Measurements from ENCODE around the gene IFT25. TPM values are rescaled to one million over a fixed set of nuclear protein-coding genes. Genes with fewer than 3 reads are reported as not detected.
A peak's percentile ranks its signal among the peaks of the same experiment; 100 is the strongest.

The IFT25 gene
- total and polyA plus RNA-seq, 2 donors (not counting 1 experiment from before 2014, with no cell fraction given): 27.6 to 37.6 TPM

- H3K27me3 ChIP-seq (ENCODE audit: control insufficient read depth, insufficient read depth, low read length): no peaks in the 10 kb centered on the region
- no peaks in the 10 kb centered on the region for H3K9me3 ChIP-seq (ENCODE audit: control insufficient read depth, insufficient read depth, low read depth, low read length)
- H3K4me2 ChIP-seq (ENCODE audit: extremely low read depth, insufficient read depth, low read length): no peak overlapping the region
- DNase-seq (ENCODE audit: low read depth in 2 of 2): peak in 1 of 2 donors; percentile 37
- no peak overlapping the region for H3K4me3 ChIP-seq (replicated peaks in 1 of 4; ENCODE audit: control extremely low read depth in 1 of 4, insufficient read depth in 1 of 4, low read depth in 3 of 4, low read length in 4 of 4)
- H3K27ac ChIP-seq (ENCODE audit: insufficient read depth, low read length): no peak overlapping the region
- TF ChIP-seq, protein P1, sequence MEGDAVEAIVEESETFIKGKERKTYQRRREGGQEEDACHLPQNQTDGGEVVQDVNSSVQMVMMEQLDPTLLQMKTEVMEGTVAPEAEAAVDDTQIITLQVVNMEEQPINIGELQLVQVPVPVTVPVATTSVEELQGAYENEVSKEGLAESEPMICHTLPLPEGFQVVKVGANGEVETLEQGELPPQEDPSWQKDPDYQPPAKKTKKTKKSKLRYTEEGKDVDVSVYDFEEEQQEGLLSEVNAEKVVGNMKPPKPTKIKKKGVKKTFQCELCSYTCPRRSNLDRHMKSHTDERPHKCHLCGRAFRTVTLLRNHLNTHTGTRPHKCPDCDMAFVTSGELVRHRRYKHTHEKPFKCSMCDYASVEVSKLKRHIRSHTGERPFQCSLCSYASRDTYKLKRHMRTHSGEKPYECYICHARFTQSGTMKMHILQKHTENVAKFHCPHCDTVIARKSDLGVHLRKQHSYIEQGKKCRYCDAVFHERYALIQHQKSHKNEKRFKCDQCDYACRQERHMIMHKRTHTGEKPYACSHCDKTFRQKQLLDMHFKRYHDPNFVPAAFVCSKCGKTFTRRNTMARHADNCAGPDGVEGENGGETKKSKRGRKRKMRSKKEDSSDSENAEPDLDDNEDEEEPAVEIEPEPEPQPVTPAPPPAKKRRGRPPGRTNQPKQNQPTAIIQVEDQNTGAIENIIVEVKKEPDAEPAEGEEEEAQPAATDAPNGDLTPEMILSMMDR (conservative IDR thresholded peaks at IDR 0.05 in 1 of 2, IDR thresholded peaks at IDR 0.05 in 1 of 2; ENCODE audit: low read depth in 1 of 2, low read length in 2 of 2): no peak
- TF ChIP-seq EZH2 (IDR thresholded peaks at IDR 0.05; ENCODE audit: low read length, missing control alignments): no peak
- H3K4me1 ChIP-seq (ENCODE audit: control insufficient read depth, extremely low read depth, insufficient read depth, low read length): no peaks in the 10 kb centered on the region
- H2AFZ ChIP-seq (ENCODE audit: low read length): no peak overlapping the region
- no peaks in the 10 kb centered on the region for H3K79me2 ChIP-seq (ENCODE audit: control insufficient read depth, insufficient read depth, low read length)
- no peak overlapping the region for H3K9ac ChIP-seq (ENCODE audit: insufficient read depth, low read length)
- H4K20me1 ChIP-seq (ENCODE audit: control insufficient read depth, extremely low read depth, insufficient read depth, low read length): no peaks in the 10 kb centered on the region
- H3K36me3 ChIP-seq (ENCODE audit: control insufficient read depth, insufficient read depth, low read length): no peaks in the 10 kb centered on the region
Observed at GRCh38 chr1:53919675-53920066, 25.8 kb downstream of the IFT25 start.

- Histone ChIP-seq H3K79me2 (ENCODE audit: control insufficient read depth, insufficient read depth, low read length) (no peaks in the 10 kb centered on the region), H3K9ac (ENCODE audit: insufficient read depth, low read length) (no peak overlapping the region), H3K4me1 (ENCODE audit: control insufficient read depth, extremely low read depth, insufficient read depth, low read length) (no peaks in the 10 kb centered on the region), H3K27me3 (ENCODE audit: control insufficient read depth, insufficient read depth, low read length) (no peaks in the 10 kb centered on the region), H3K9me3 (ENCODE audit: control insufficient read depth, insufficient read depth, low read depth, low read length) (no peaks in the 10 kb centered on the region), H3K4me3 (replicated peaks in 1 of 4; ENCODE audit: control extremely low read depth in 1 of 4, insufficient read depth in 1 of 4, low read depth in 3 of 4, low read length in 4 of 4) (no peak overlapping the region), H3K4me2 (ENCODE audit: extremely low read depth, insufficient read depth, low read length) (no peak overlapping the region), H3K36me3 (ENCODE audit: control insufficient read depth, insufficient read depth, low read length) (no peaks in the 10 kb centered on the region), H3K27ac (ENCODE audit: insufficient read depth, low read length) (no peak overlapping the region), H2AFZ (ENCODE audit: low read length) (no peak overlapping the region), H4K20me1 (ENCODE audit: control insufficient read depth, extremely low read depth, insufficient read depth, low read length) (no peaks in the 10 kb centered on the region)
- TF ChIP-seq EZH2 (IDR thresholded peaks at IDR 0.05; ENCODE audit: low read length, missing control alignments): no peak
- TF ChIP-seq, protein P1 (conservative IDR thresholded peaks at IDR 0.05 in 1 of 2, IDR thresholded peaks at IDR 0.05 in 1 of 2; ENCODE audit: low read depth in 1 of 2, low read length in 2 of 2): no peak
- DNase-seq (ENCODE audit: low read depth in 2 of 2): peak in 1 of 2 donors; percentile 10
Observed at GRCh38 chr1:53918343-53918742, 27.2 kb downstream of the IFT25 start.

- H3K4me3 ChIP-seq (replicated peaks in 1 of 4; ENCODE audit: control extremely low read depth in 1 of 4, insufficient read depth in 1 of 4, low read depth in 3 of 4, low read length in 4 of 4): no peak overlapping the region
- no peak overlapping the region for H3K4me2 ChIP-seq (ENCODE audit: extremely low read depth, insufficient read depth, low read length)
- H3K9me3 ChIP-seq (ENCODE audit: control insufficient read depth, insufficient read depth, low read depth, low read length): no peaks in the 10 kb centered on the region
- TF ChIP-seq, protein P1 (conservative IDR thresholded peaks at IDR 0.05 in 1 of 2, IDR thresholded peaks at IDR 0.05 in 1 of 2; ENCODE audit: low read depth in 1 of 2, low read length in 2 of 2): no peak
- TF ChIP-seq EZH2 (IDR thresholded peaks at IDR 0.05; ENCODE audit: low read length, missing control alignments): no peak
- H2AFZ ChIP-seq (ENCODE audit: low read length): no peak overlapping the region
- no peaks in the 10 kb centered on the region for H3K27me3 ChIP-seq (ENCODE audit: control insufficient read depth, insufficient read depth, low read length)
- no peaks in the 10 kb centered on the region for H4K20me1 ChIP-seq (ENCODE audit: control insufficient read depth, extremely low read depth, insufficient read depth, low read length)
- no peak overlapping the region for H3K9ac ChIP-seq (ENCODE audit: insufficient read depth, low read length)
- H3K4me1 ChIP-seq (ENCODE audit: control insufficient read depth, extremely low read depth, insufficient read depth, low read length): peaks cover 4% of the 10 kb centered on the region
- no peaks in the 10 kb centered on the region for H3K79me2 ChIP-seq (ENCODE audit: control insufficient read depth, insufficient read depth, low read length)
- H3K36me3 ChIP-seq (ENCODE audit: control insufficient read depth, insufficient read depth, low read length): no peaks in the 10 kb centered on the region
- DNase-seq (ENCODE audit: low read depth in 2 of 2): no peak
- no peak overlapping the region for H3K27ac ChIP-seq (ENCODE audit: insufficient read depth, low read length)
Observed at GRCh38 chr1:53913352-53914033, 32.0 kb downstream of the IFT25 start.
